Kidney epithelial cell (primary cell): ENCODE data around the gene KCNMB4. TPM values are rescaled to one million over a fixed set of nuclear protein-coding genes. Genes with fewer than 3 reads are reported as not detected.

Experiments
- DNase-seq: peaks from one replicate; pipeline ENCODE4 v3.0.0-alpha.2; 2010; ENCODE audit warnings: low read depth
- H3K27me3 ChIP-seq: 2 replicates; pipeline ENCODE4 v1.6.0; 2011; ENCODE audit warnings: low read length; ENCODE audit not compliant: control insufficient read depth, insufficient read depth
- H3K36me3 ChIP-seq: 2 replicates; pipeline ENCODE4 v1.5.1; 2011; ENCODE audit warnings: low read length; ENCODE audit not compliant: control insufficient read depth, insufficient read depth
- H3K4me3 ChIP-seq: 2 replicates; pipeline ENCODE4 v1.5.1; 2011; ENCODE audit warnings: low read depth, mild to moderate bottlenecking, control low read depth, low read length
- total RNA-seq: library from RNA; depleted of rRNA; stranded (reverse); fragments of >200 nt; gene quantifications from 2 replicates; pipeline ENCODE4 v1.2.3, GENCODE V29; 2015
- TF ChIP-seq, protein P1 (sequence below): IDR thresholded peaks from 2 replicates; pipeline ENCODE4 v1.5.1; 2011; ENCODE audit warnings: mild to moderate bottlenecking, moderate library complexity, low read length, control low read depth, inconsistent platforms; ENCODE audit not compliant: insufficient read depth, poor library complexity, severe bottlenecking

KCNMB4 gene
- total RNA-seq, 1 donor from 2014 or later = 1.6 TPM

DNA sequence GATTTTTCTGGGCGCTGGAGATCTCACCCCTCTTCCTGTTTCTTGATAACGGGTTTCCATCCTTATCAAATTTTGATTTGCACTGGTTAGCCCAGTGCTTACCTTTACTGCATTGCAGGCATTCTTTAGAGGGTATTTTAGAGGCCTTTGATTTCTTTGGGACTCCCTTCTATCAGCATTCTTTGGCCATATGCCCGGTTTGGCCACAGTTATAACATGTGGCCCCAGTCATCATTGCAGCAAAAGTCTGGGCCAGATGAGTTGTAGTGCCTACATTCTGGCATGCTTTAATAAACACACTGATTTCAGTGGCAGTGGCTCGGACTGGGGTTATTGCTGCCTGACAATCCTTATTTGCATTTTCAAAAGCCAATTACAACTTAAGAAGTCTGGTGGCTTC is 82.3 kb downstream of the KCNMB4 start:
- DNase-seq = no peak
- Histone ChIP-seq H3K36me3 (no peaks in the 10 kb centered on the region), H3K27me3 (no peaks in the 10 kb centered on the region), H3K4me3 (no peak overlapping the region)
- TF ChIP-seq, protein P1, sequence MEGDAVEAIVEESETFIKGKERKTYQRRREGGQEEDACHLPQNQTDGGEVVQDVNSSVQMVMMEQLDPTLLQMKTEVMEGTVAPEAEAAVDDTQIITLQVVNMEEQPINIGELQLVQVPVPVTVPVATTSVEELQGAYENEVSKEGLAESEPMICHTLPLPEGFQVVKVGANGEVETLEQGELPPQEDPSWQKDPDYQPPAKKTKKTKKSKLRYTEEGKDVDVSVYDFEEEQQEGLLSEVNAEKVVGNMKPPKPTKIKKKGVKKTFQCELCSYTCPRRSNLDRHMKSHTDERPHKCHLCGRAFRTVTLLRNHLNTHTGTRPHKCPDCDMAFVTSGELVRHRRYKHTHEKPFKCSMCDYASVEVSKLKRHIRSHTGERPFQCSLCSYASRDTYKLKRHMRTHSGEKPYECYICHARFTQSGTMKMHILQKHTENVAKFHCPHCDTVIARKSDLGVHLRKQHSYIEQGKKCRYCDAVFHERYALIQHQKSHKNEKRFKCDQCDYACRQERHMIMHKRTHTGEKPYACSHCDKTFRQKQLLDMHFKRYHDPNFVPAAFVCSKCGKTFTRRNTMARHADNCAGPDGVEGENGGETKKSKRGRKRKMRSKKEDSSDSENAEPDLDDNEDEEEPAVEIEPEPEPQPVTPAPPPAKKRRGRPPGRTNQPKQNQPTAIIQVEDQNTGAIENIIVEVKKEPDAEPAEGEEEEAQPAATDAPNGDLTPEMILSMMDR = no peak

DNA sequence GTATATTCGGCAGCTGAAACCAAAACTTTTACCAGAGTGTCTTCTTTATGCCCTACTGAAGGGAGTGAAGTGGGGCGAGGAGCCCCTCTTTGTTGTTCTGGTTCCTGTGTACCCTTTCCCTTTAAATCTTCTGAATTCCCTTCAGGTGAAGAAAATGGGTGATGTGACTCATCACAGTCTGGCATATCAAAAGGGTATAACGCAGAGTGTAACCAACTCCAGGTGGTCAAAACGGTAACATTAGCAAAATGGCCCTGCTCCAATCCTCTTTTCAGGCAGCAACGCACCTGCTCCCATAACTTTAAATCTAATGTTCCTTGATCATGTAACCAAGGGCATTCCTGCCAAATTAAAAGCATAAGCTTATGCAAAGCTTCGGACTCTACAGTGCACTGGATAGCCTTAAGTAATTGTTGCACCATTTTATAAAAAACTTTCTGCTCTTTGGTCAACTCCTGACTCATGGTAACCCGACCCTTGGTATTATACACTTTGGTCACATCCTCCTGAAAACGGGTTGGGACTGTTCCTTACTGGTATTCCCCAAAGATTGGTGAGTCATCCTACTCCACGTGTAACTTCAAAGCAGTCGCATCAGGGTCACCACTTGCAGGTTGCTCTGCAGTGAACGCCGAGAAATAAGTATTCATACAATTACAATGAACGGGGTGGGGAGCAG is 83.1 kb downstream of the KCNMB4 start:
- TF ChIP-seq, protein P1 = no peak
- Histone ChIP-seq H3K27me3 (no peaks in the 10 kb centered on the region), H3K4me3 (no peak overlapping the region), H3K36me3 (no peaks in the 10 kb centered on the region)
- no peak for DNase-seq

DNA sequence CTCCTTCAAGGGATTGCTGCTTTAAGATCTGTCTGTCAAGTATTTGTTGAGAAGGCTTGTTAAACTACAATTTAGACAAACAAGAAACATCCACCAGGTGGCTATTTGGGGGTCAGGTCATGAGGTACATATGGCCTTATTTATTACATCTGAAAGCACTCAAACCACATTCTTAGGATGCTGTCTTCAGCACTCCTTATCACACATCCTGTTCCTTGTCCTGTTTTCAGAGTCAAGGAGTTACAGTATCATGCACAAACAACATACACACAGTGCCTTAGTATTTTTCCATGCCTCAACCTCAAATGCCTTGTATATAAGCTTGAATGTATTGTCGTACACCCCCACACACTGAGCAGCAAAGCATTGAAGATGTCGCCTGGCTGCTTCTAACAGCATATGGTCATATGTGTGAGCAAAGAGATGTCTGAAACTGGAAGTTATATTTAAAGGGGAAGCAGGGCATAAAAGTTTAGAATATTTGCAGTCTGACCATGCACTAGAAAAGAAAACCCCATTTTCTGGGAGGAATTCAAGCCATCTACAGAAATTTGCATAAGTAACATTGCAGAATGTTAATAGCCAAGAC is 83.8 kb downstream of the KCNMB4 start:
- TF ChIP-seq, protein P1 = no peak
- H3K36me3 ChIP-seq = no peaks in the 10 kb centered on the region

DNA sequence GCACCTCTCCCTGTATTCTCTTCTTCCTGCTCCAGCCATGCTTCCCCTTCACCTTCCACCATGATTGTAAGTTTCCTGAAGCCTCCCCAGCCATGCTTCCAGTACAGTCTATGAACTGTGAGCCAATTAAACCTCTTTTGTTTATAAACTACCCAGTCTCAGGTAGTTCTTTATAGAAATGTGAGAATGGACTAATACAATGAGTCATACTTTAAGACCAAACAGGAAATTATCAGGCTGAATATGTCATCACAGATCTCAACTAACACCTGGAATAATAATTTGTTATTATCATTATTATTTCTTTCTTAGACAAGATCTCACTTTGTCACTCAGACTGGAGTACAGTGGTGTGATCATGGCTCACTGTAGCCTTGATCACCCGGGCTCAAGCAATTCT is 85.4 kb downstream of the KCNMB4 start:
- no peak for DNase-seq
- Histone ChIP-seq H3K4me3 (no peak overlapping the region), H3K36me3 (no peaks in the 10 kb centered on the region), H3K27me3 (no peaks in the 10 kb centered on the region)
- TF ChIP-seq, protein P1 = no peak

More for the DNA sequence above, 83.8 kb downstream of the KCNMB4 start:
- Histone ChIP-seq H3K27me3 (no peaks in the 10 kb centered on the region), H3K4me3 (no peak overlapping the region)
- DNase-seq = no peak

DNA sequence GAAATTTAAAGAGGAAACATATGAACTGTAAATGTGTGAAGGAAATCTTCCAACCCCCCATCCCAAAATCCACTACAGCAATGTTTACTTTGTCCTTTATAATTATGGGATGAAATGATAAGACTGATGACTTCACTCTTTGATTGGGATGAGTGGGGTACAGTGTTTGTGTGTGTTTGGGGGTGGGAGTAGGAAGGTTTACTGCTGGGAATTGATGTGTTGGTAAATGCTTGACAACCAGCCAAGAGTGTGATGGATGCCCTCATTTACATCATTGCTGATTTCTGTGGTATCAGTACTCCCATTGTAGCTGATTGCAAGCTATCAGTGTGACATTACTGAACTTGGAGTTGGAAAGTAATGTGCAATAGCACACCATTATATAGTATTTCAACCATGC is 90.9 kb downstream of the KCNMB4 start:
- TF ChIP-seq, protein P1 = no peak
- Histone ChIP-seq H3K4me3 (no peak overlapping the region), H3K27me3 (no peaks in the 10 kb centered on the region), H3K36me3 (no peaks in the 10 kb centered on the region)
- no peak for DNase-seq

DNA sequence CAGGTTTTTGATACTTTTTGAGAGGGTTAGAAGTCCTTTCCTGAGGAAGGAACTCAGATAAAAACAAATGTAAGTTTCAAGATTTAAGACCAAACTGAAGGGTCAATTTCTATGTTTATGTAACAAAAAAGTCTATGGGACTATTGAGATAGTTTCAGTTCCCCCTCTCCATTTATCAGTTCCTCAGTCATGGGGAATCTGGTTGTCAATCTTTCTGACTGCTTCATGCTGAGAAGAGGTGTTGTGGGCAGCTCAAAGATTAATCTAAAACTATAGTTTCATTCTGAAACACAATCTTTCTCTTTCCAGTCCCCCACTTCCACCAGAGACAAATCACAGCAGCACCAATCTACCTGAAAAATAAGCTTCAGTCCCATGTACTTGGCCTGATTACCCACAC is 93.7 kb downstream of the KCNMB4 start:
- TF ChIP-seq, protein P1 = no peak
- no peak overlapping the region for H3K4me3 ChIP-seq
- H3K36me3 ChIP-seq = no peaks in the 10 kb centered on the region
- H3K27me3 ChIP-seq = no peaks in the 10 kb centered on the region
- no peak for DNase-seq
